ENCODE results near the gene NKG7.
A peak's percentile ranks its signal among the peaks of the same experiment; 100 is the strongest.

The NKG7 gene

GRCh38 chr19:51333836-51334460, 38.5 kb downstream of the NKG7 start:
- no peak for DNase-seq

GRCh38 chr19:51331716-51332115, 40.7 kb downstream of the NKG7 start:
- no peak for DNase-seq

- DNase-seq = no peak
Measured at GRCh38 chr19:51331193-51331592, 41.3 kb downstream of the NKG7 start.

- no peak for DNase-seq
Measured at GRCh38 chr19:51330366-51330765, 42.1 kb downstream of the NKG7 start.

GRCh38 chr19:51329411-51329810, 43.0 kb downstream of the NKG7 start:
- no peak for DNase-seq

GRCh38 chr19:51327066-51328001, 45.1 kb downstream of the NKG7 start:
- DNase-seq = peak; percentile 25

- DNase-seq = no peak
Measured at GRCh38 chr19:51326216-51327065, 46.0 kb downstream of the NKG7 start.

GRCh38 chr19:51325161-51325976, 47.1 kb downstream of the NKG7 start:
- DNase-seq = no peak

GRCh38 chr19:51324167-51324481, 48.3 kb downstream of the NKG7 start:
- no peak for DNase-seq

- no peak for DNase-seq
Measured at GRCh38 chr19:51323481-51324166, 48.8 kb downstream of the NKG7 start.

- no peak for DNase-seq
Measured at GRCh38 chr19:51321799-51322198, 50.7 kb downstream of the NKG7 start.

All from effector CD4-positive, alpha-beta T cell (primary cell).